ENCODE measurements around the gene TRABD. TPM values are rescaled to one million over a fixed set of nuclear protein-coding genes. Genes with fewer than 3 reads are reported as not detected.

Gene TRABD
- total and polyA plus RNA-seq, 2 donors (not counting 1 experiment from before 2014, with no cell fraction given), result 11.8 to 17.2 TPM

DNA sequence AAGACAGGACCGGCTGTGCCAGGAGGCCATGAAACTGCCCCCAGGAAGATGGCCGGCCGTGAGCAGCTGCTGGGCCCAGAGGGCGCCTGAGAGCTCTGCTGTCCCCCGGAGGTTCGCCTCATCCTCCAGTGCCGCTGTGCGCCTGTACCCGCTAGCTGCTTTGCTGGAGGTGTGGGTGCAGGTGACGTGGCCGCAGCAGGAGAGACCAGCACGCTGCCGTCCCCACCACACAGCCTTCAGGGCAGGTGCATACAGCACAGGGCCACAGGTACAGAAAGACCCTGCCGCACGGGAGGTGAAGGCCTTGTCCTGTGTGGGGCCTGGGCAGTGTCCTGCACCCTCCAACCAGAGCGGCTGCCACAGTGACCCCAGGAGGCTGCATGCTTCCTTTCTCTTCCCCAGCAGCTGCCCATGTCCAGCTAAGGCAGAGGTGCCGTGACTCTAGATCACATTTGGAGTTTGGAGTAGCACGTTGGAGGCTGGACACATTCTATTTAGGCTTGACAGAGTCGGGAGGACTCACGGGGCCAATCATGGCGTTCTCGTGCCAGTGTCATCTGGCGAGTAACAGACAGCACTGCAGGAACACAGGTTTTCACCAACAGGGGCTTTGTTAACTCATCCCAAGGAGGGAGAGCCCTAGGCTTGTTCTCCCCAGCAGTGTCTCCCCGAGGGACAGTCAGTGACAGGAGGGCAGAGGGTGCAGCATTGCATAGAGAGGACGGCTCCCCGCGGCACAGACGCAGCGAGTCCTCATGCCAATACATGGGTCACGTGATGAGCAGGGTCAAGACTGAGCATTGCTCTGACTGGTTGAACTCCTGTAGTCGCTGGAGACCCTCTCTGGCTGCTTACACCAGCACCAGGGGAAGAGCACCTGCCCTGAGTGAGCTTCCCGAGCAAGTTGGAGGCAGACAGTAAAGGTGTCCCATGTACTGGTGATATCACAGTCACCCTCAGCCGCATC, 33.9 kb upstream of the TRABD start:
- DNase-seq (ENCODE audit: low read depth in 2 of 2), result no peak
- Histone ChIP-seq H2AFZ (ENCODE audit: low read length) (no peak overlapping the region), H4K20me1 (ENCODE audit: control insufficient read depth, extremely low read depth, insufficient read depth, low read length) (no peaks in the 10 kb centered on the region), H3K9me3 (ENCODE audit: control insufficient read depth, insufficient read depth, low read depth, low read length) (no peaks in the 10 kb centered on the region), H3K36me3 (ENCODE audit: control insufficient read depth, insufficient read depth, low read length) (no peaks in the 10 kb centered on the region), H3K4me1 (ENCODE audit: control insufficient read depth, extremely low read depth, insufficient read depth, low read length) (no peaks in the 10 kb centered on the region), H3K4me2 (ENCODE audit: extremely low read depth, insufficient read depth, low read length) (no peak overlapping the region), H3K27me3 (ENCODE audit: control insufficient read depth, insufficient read depth, low read length) (no peaks in the 10 kb centered on the region), H3K4me3 (replicated peaks in 1 of 4; ENCODE audit: control extremely low read depth in 1 of 4, insufficient read depth in 1 of 4, low read depth in 3 of 4, low read length in 4 of 4) (no peak overlapping the region), H3K79me2 (ENCODE audit: control insufficient read depth, insufficient read depth, low read length) (no peaks in the 10 kb centered on the region), H3K9ac (ENCODE audit: insufficient read depth, low read length) (no peak overlapping the region), H3K27ac (ENCODE audit: insufficient read depth, low read length) (no peak overlapping the region)
- TF ChIP-seq, protein P1, sequence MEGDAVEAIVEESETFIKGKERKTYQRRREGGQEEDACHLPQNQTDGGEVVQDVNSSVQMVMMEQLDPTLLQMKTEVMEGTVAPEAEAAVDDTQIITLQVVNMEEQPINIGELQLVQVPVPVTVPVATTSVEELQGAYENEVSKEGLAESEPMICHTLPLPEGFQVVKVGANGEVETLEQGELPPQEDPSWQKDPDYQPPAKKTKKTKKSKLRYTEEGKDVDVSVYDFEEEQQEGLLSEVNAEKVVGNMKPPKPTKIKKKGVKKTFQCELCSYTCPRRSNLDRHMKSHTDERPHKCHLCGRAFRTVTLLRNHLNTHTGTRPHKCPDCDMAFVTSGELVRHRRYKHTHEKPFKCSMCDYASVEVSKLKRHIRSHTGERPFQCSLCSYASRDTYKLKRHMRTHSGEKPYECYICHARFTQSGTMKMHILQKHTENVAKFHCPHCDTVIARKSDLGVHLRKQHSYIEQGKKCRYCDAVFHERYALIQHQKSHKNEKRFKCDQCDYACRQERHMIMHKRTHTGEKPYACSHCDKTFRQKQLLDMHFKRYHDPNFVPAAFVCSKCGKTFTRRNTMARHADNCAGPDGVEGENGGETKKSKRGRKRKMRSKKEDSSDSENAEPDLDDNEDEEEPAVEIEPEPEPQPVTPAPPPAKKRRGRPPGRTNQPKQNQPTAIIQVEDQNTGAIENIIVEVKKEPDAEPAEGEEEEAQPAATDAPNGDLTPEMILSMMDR (conservative IDR thresholded peaks at IDR 0.05 in 1 of 2, IDR thresholded peaks at IDR 0.05 in 1 of 2; ENCODE audit: low read depth in 1 of 2, low read length in 2 of 2), result no peak
- no peak for TF ChIP-seq EZH2 (IDR thresholded peaks at IDR 0.05; ENCODE audit: low read length, missing control alignments)

DNA sequence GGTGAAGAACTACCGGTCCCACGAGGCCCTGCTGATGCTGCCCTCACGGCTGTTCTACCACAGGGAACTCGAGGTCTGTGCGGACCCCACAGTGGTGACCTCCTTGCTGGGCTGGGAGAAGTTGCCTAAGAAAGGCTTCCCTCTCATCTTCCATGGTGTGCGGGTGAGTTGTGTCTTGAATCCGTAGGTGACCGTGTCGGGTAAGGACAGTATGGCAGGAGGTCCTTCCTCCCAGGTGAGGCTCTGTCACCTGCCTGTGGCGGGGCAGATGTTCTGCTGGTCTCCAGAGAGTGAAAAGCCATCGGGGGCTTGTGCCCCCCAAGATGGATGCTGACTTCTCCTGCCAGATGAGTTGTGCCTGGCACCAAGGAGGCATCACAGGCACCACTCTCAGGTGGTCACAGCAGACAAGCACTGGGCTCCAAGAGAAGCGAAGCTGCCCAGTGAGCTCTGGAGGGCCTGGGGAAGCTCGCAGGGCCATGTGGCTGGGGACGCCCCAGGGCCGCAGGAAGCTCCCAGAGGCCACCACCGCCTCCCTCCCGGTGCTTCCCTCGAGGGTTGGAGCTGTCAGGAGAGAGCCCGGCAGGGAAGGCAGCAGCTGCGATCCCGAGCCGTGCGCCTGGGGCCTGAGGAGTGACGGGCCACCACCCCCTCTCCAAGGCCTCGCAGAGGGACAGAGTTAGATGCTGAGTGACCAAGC, 32.5 kb upstream of the TRABD start:
- no peak for TF ChIP-seq EZH2 (IDR thresholded peaks at IDR 0.05; ENCODE audit: low read length, missing control alignments)
- TF ChIP-seq, protein P1 (conservative IDR thresholded peaks at IDR 0.05 in 1 of 2, IDR thresholded peaks at IDR 0.05 in 1 of 2; ENCODE audit: low read depth in 1 of 2, low read length in 2 of 2), result no peak
- DNase-seq (ENCODE audit: low read depth in 2 of 2), result no peak
- no peaks in the 10 kb centered on the region for H3K27me3 ChIP-seq (ENCODE audit: control insufficient read depth, insufficient read depth, low read length)
- no peaks in the 10 kb centered on the region for H3K4me1 ChIP-seq (ENCODE audit: control insufficient read depth, extremely low read depth, insufficient read depth, low read length)
- H3K27ac ChIP-seq (ENCODE audit: insufficient read depth, low read length), result no peak overlapping the region
- H2AFZ ChIP-seq (ENCODE audit: low read length), result no peak overlapping the region
- H3K4me2 ChIP-seq (ENCODE audit: extremely low read depth, insufficient read depth, low read length), result no peak overlapping the region
- H3K36me3 ChIP-seq (ENCODE audit: control insufficient read depth, insufficient read depth, low read length), result no peaks in the 10 kb centered on the region
- no peak overlapping the region for H3K4me3 ChIP-seq (replicated peaks in 1 of 4; ENCODE audit: control extremely low read depth in 1 of 4, insufficient read depth in 1 of 4, low read depth in 3 of 4, low read length in 4 of 4)
- no peak overlapping the region for H3K9ac ChIP-seq (ENCODE audit: insufficient read depth, low read length)
- no peaks in the 10 kb centered on the region for H4K20me1 ChIP-seq (ENCODE audit: control insufficient read depth, extremely low read depth, insufficient read depth, low read length)
- no peaks in the 10 kb centered on the region for H3K79me2 ChIP-seq (ENCODE audit: control insufficient read depth, insufficient read depth, low read length)
- no peaks in the 10 kb centered on the region for H3K9me3 ChIP-seq (ENCODE audit: control insufficient read depth, insufficient read depth, low read depth, low read length)

DNA sequence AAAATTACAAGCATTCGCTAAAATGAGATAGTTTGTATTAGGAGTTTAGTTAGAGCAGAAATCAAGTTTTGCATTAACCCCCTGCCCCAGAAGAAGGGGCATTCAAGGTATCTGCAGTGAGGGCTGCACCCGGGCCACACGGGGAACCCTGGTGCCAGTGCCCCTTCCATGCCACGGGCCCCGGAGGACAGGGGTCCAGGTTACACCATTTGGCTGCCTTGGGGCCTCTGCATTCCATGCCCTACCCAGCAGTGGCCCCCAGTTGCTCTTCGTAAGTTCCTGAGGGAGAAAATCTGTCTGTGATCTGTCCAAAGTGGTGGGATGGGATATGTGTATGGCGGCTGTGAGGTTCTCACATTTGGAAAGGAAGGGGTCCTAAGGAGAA, 32.0 kb upstream of the TRABD start:
- H3K79me2 ChIP-seq (ENCODE audit: control insufficient read depth, insufficient read depth, low read length), result no peaks in the 10 kb centered on the region
- H2AFZ ChIP-seq (ENCODE audit: low read length), result no peak overlapping the region

More for the DNA sequence above, 32.0 kb upstream of the TRABD start:
- Histone ChIP-seq H3K36me3 (ENCODE audit: control insufficient read depth, insufficient read depth, low read length) (no peaks in the 10 kb centered on the region), H3K27me3 (ENCODE audit: control insufficient read depth, insufficient read depth, low read length) (no peaks in the 10 kb centered on the region), H3K4me1 (ENCODE audit: control insufficient read depth, extremely low read depth, insufficient read depth, low read length) (no peaks in the 10 kb centered on the region), H4K20me1 (ENCODE audit: control insufficient read depth, extremely low read depth, insufficient read depth, low read length) (no peaks in the 10 kb centered on the region), H3K4me2 (ENCODE audit: extremely low read depth, insufficient read depth, low read length) (no peak overlapping the region), H3K9me3 (ENCODE audit: control insufficient read depth, insufficient read depth, low read depth, low read length) (no peaks in the 10 kb centered on the region), H3K27ac (ENCODE audit: insufficient read depth, low read length) (no peak overlapping the region), H3K4me3 (replicated peaks in 1 of 4; ENCODE audit: control extremely low read depth in 1 of 4, insufficient read depth in 1 of 4, low read depth in 3 of 4, low read length in 4 of 4) (no peak overlapping the region), H3K9ac (ENCODE audit: insufficient read depth, low read length) (no peak overlapping the region)
- DNase-seq (ENCODE audit: low read depth in 2 of 2), result no peak
- TF ChIP-seq, protein P1 (conservative IDR thresholded peaks at IDR 0.05 in 1 of 2, IDR thresholded peaks at IDR 0.05 in 1 of 2; ENCODE audit: low read depth in 1 of 2, low read length in 2 of 2), result no peak
- TF ChIP-seq EZH2 (IDR thresholded peaks at IDR 0.05; ENCODE audit: low read length, missing control alignments), result no peak

Measured in fibroblast of lung (primary cell).